ENCODE data around the gene IRF2BPL.

The IRF2BPL gene

GRCh38 chr14:77009014-77009413 lies 19.5 kb downstream of the IRF2BPL start:
- no peak for DNase-seq

GRCh38 chr14:77008541-77008940 lies 20.0 kb downstream of the IRF2BPL start:
- no peak for DNase-seq

DNA sequence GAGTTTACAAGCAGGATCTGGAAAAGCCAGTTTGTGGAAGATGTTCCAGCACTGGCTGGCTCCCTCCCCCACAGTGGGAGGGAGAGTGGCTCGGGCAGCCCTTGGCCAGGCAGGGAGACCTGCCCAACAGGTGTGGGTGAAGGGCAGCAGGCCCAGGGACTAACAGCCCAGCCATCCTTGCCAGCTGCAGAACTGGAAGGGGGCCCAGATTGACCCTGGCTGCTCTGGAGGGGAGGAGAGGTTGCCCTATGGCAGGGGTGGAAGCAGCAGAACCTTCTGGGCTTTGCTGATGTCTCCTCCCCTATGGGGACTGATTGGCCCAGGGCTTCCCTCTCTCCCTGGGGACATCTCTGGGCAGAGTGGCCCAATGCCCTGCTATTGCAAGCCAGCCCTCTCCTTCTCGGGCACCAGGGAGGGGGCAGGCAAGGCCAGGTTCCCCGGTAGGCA lies 20.5 kb downstream of the IRF2BPL start:
- DNase-seq, result no peak

DNA sequence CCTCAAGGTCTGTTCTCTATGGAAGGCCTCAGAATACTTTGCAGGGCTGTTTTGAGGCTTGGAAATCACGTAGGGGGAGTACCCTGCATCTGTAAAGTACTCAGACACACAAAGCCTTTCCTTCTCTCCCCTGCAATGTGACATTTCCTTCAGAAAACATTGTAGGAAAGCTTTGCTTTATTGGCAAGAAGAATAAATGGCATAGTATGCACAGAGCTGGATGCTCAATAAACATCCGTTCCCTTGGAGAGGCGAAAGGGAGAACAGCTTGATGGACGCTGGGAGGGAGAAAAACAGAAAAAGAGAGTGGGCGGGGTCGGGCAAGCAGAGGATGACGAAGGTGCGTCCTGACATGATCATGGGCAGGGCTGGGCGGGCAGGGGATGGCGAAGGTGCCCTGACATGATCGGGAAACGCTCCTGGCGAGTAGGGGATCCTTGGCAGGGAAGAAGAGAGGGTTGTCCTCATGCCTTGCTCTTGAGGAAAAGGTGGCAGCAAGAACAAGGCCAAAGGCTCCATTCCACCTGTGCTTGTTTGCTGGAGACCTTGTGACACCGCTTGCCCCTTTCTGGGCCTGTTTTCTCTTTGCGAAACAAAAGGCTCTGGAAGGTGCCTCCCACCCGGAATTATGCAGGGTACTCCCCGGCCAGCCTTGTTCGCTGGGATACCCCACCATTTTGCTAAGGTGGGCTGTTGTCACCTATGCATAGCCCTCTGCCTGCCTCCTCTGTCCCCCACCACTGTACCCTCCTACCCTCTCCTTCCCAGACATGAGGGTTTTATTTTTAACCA lies 21.1 kb downstream of the IRF2BPL start:
- no peak for DNase-seq

DNA sequence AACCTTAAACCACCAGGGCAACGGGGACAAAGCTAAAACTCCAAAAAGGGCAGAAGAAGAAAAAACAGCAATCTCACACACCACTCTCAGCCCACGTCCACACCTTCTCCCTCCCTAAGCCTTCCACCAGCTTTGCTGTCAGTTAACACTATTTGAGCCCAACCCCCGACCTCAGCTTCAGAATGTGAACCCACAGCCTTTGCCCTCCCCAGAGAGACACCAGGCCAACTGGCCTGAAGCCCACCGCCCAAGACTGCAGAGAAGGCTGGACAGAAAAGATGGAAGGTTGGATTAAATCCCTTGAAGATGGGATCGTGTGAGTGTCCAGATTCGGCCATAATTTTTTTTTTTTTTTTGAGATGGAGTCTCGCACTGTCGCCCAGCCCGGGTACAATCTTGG lies 22.4 kb downstream of the IRF2BPL start:
- DNase-seq, result no peak

DNA sequence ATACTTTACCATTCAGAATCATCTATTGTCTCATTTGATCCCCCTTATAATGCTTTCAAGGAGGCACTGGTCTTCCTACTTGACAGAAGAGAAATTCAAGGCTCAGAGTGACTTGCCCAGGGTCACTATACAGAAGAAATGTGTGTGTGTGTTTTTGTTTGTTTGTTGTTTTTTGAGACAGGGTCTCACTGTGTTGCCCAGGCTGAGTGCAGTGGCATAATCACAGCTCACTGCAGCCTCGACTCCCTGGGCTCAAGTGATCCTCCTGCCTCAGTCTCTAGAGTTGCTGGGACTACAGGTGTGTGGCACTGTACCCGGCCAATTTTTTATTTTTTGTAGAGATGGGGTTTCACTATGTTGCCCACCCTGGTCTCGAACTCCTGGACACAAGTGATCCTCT lies 22.9 kb downstream of the IRF2BPL start:
- DNase-seq, result no peak

GRCh38 chr14:77004711-77005460 lies 23.6 kb downstream of the IRF2BPL start:
- DNase-seq, result no peak

DNA sequence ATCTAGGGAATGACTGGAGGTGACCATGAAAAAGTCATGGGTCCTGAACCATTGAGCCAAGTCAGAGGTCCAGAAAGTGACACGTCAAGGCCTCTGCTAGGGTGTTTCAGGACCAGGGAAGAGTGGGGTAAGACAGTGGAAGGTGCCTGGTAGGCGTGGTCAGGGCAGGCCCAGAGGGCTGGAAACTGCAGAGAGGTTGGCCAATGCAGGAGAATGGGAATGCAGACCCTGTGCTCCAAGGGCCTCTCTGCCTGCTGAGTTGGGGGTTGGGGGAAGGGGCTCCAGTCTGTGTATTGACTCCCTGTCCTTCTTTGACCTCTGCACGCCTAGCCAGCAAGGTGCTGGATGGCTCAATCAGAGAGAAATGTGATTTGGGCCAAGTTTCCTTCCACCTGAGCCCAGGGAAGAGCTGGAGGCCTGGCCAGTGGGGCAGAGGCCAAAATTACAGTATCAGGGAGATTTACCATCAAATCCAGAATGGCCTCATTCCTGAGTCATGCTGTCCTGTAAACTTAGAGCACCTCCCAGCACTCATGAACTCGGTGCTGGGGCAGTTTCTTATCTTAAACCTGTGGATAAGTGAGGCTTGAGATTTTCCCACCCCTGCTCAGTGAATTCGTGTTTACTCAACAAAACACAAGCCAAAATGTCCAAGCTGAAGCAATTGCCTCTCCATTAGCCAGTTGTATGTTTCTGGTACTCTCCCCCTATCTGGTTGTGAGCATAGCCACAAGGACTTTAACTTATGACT lies 24.4 kb downstream of the IRF2BPL start:
- DNase-seq, result no peak

- no peak for DNase-seq
Measured at GRCh38 chr14:77002889-77003288, 25.6 kb downstream of the IRF2BPL start.

- no peak for DNase-seq
Measured at GRCh38 chr14:77002335-77002734, 26.2 kb downstream of the IRF2BPL start.

- DNase-seq, result no peak
Measured at GRCh38 chr14:77000340-77001270, 27.9 kb downstream of the IRF2BPL start.

- DNase-seq, result no peak
Measured at GRCh38 chr14:76998910-76999309, 29.6 kb downstream of the IRF2BPL start.

GRCh38 chr14:76997257-76997970 lies 31.1 kb downstream of the IRF2BPL start:
- DNase-seq, result no peak

DNA sequence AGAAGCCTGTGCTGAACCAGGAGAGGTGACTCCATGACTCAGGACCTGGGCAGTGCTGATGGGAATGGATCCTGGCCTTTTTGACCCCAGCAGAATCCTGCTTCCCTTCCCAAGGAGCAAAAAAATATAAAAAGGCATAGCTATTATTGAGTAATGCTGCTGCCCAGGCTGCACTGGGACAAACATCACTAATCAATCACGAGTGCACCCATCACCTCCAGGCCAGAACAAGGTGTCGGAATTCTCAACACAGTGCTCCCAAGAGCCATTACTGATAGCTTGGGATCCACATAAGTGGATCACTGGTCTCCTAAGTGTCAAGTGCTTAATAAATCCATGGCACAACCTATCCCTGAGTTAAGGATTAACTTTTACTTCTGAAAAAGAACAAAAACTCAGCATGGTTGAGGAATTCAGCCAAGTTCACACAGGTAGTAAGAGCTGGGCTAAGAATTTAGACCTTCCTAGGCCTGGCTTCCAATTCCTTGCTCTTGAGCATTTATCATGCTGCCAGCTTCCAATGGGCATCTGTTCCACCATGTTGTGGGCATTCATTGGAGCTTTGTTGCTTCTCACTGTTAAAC lies 31.9 kb downstream of the IRF2BPL start:
- no peak for DNase-seq

- no peak for DNase-seq
Measured at GRCh38 chr14:76995279-76996035, 33.1 kb downstream of the IRF2BPL start.

GRCh38 chr14:76993752-76994151 lies 34.8 kb downstream of the IRF2BPL start:
- no peak for DNase-seq

GRCh38 chr14:76990084-76990483 lies 38.4 kb downstream of the IRF2BPL start:
- no peak for DNase-seq

DNA sequence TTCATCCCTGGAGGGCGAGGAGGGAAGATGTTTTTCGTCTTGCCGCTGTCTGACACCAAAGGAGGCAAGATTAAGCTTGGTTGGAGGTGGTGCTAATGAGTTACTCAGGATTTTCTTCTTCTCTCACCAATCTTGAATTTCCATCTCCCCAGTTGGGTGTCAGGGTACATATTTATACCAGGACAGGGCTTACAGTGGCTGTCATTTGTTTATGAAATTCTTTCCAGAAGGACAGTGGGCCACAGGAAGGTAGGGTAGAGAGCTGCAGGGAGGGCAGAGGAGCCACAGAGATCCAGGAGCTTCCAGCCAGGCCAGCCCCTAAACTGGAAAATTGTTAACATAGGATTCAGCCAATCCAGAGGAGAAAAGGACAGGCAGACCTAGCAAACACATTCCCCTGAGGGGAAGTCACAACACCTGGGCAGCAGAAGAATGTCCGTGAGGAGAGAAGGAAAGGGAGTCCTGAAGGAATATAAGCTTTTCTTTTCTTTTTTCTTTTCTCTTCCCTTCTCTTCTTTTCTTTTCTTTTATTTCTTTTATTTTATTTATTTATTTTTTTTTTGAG lies 40.5 kb downstream of the IRF2BPL start:
- DNase-seq, result no peak

DNA sequence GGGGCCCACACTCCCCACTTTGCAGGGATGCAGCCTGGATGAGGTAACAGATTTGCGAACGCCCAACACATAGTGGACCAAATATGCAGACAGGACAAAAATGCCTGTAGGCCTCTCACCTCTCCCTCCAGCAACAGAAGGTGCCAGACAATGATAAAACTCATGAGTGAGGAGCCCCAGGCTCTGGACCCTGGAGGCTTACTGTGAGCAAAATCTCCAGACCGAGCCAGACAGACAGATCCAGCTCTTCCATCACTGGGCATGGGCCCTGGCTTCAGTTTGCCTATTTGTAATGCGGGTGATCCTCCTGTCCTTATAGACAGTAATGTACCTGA lies 42.3 kb downstream of the IRF2BPL start:
- DNase-seq, result no peak

GRCh38 chr14:76985540-76986230 lies 42.8 kb downstream of the IRF2BPL start:
- no peak for DNase-seq
